K562 (cell line): ENCODE data around the gene WDFY2. TPM values are rescaled to one million over a fixed set of nuclear protein-coding genes. Genes with fewer than 3 reads are reported as not detected.

Experiments used
- ATAC-seq: fragments of 200-7000 bp; cut with Tn5 transposase; 3 replicates; pipeline ENCODE4 v1.9.1; 2020; ENCODE audit warnings: moderate library complexity
- BruUV-seq: library from RNA; stranded (reverse); fragments of 400-500 nt; replicated peaks from 2 replicates; lab custom pipeline; 2021; lab: Mats Ljungman, UMichigan
- CTCF ChIA-PET: fragments of 300-600 bp; formaldehyde crosslinking; extraction: SDS; loops from one replicate; lab custom pipeline; 2021; ENCODE audit warnings: low intra/inter-chr PET ratio; lab: Yijun Ruan, JAX
- POLR2A ChIA-PET: fragments of 300-600, 350-650 bp; sonication (Branson Sonifier 250); formaldehyde crosslinking; extraction: SDS; loops from one replicate; lab custom pipeline; 2021; ENCODE audit warnings: antibody characterized with exemption, inconsistent platforms; lab: Yijun Ruan, JAX
- DNase-seq, 4 experiments: peaks; one replicate each; pipeline versions ENCODE4 v3.0.0 to v3.0.0-alpha.2; 2011 to 2018; ENCODE audit warnings: low spot score in 3 of 4, mixed read lengths in 3 of 4; ENCODE audit errors: extremely low read depth in 1 of 4
- FAIRE-seq: peaks from 2 replicates; lab custom pipeline; 2011; peaks lifted over from hg19 to GRCh38; lab: Jason Lieb, UNC
- H2AFZ ChIP-seq: 2 replicates; pipeline ENCODE4 v1.6.0; 2011; ENCODE audit warnings: low read depth, low read length, control low read depth, inconsistent platforms
- H3K27ac ChIP-seq: fragments of 200-600 bp; 3 replicates; pipeline ENCODE4 v1.8.0; 2011; ENCODE audit warnings: low read depth, mild to moderate bottlenecking, control low read depth, inconsistent platforms, low read length, moderate library complexity, mixed read lengths; ENCODE audit errors: extremely low read depth
- H3K27me3 ChIP-seq, 2 experiments: fragments of 300-600 bp in 1 of 2; 2 replicates in 1 of 2; 3 replicates in 1 of 2; pipeline versions ENCODE4 v1.6.0 to v1.8.0; 2011; ENCODE audit warnings: inconsistent platforms in 2 of 2, low read length in 2 of 2, mild to moderate bottlenecking in 1 of 2, mixed read lengths in 1 of 2, moderate library complexity in 1 of 2; ENCODE audit not compliant: control insufficient read depth in 2 of 2, insufficient read depth in 2 of 2
- H3K36me3 ChIP-seq: fragments of 300-600 bp; 3 replicates; pipeline ENCODE4 v1.8.0; 2011; ENCODE audit warnings: mild to moderate bottlenecking, low read length, inconsistent platforms; ENCODE audit not compliant: control insufficient read depth, insufficient read depth
- H3K4me1 ChIP-seq, 2 experiments: fragments of 200-600 bp in 1 of 2; replicated peaks in 1 of 2; 2 replicates in 1 of 2; 3 replicates in 1 of 2; pipeline versions ENCODE4 v1.5.1 to v1.8.0; 2011; ENCODE audit warnings: inconsistent platforms in 2 of 2, low read length in 2 of 2, mild to moderate bottlenecking in 1 of 2, mixed read lengths in 1 of 2, moderate library complexity in 1 of 2; ENCODE audit not compliant: control insufficient read depth in 2 of 2, insufficient read depth in 2 of 2
- H3K4me2 ChIP-seq: 2 replicates; pipeline ENCODE4 v1.6.1; 2011; ENCODE audit warnings: low read length, control low read depth, inconsistent platforms, mixed read lengths; ENCODE audit not compliant: insufficient read depth
- H3K4me3 ChIP-seq: fragments of 200-600 bp; sonication (generic), shearing (Covaris generic); 2 replicates; pipeline ENCODE4 v1.5.1; 2016; ENCODE audit warnings: control low read depth, inconsistent platforms
- H3K79me2 ChIP-seq: fragments of 200-600 bp; 3 replicates; pipeline ENCODE4 v1.8.0; 2011; ENCODE audit warnings: low read length, inconsistent platforms; ENCODE audit not compliant: control insufficient read depth, insufficient read depth
- H3K9ac ChIP-seq, 2 experiments: 2 replicates each; pipeline versions ENCODE4 v1.6.0 to v1.6.1; 2011; ENCODE audit warnings: low read depth in 2 of 2, low read length in 2 of 2, control low read depth in 1 of 2, inconsistent platforms in 1 of 2, mild to moderate bottlenecking in 1 of 2, mixed read lengths in 1 of 2; ENCODE audit not compliant: insufficient read depth in 1 of 2
- H3K9me1 ChIP-seq: one replicate; pipeline ENCODE4 v1.6.0; 2011; ENCODE audit warnings: inconsistent platforms, mild to moderate bottlenecking, low read length, moderate library complexity; ENCODE audit not compliant: control insufficient read depth, insufficient read depth
- H3K9me3 ChIP-seq: replicated peaks from 2 replicates; pipeline ENCODE4 v1.5.1; 2011; ENCODE audit warnings: low read depth, low read length, inconsistent platforms; ENCODE audit not compliant: control insufficient read depth, insufficient read depth
- H4K20me1 ChIP-seq: replicated peaks from 2 replicates; pipeline ENCODE4 v1.6.1; 2011; ENCODE audit warnings: low read length, inconsistent platforms, mixed read lengths; ENCODE audit not compliant: control insufficient read depth, insufficient read depth
- HDGF ChIP-seq: fragments of 450-650 bp; IDR thresholded peaks from 2 replicates; pipeline ENCODE4 v1.6.1; 2016
- HINFP ChIP-seq: fragments of 450-650 bp; conservative IDR thresholded peaks from 2 replicates; pipeline ENCODE4 v1.6.1; 2016; ENCODE audit warnings: missing genetic modification characterization, low read depth, mild to moderate bottlenecking, control low read depth, missing compliant biosample characterization
- HNRNPL ChIP-seq: fragments of 200-400 bp; formaldehyde crosslinking; IDR thresholded peaks from 2 replicates; pipeline ENCODE4 v1.6.1; 2017; ENCODE audit warnings: low read depth, mild to moderate bottlenecking, low read length
- MAFF ChIP-seq: IDR thresholded peaks from 2 replicates; pipeline ENCODE4 v1.6.1; 2012; ENCODE audit warnings: low read length, improper control_type of control experiment
- MAFG ChIP-seq: fragments of 450-650 bp; conservative IDR thresholded peaks from 2 replicates; pipeline ENCODE4 v1.6.1; 2016; ENCODE audit warnings: missing genetic modification characterization, missing compliant biosample characterization
- MAFK ChIP-seq: IDR thresholded peaks from 2 replicates; pipeline ENCODE4 v1.6.1; 2011; ENCODE audit warnings: low read length, improper control_type of control experiment
- MXD1 ChIP-seq: fragments of 250-450 bp; sonication (Bioruptor Pico); IDR thresholded peaks from 2 replicates; pipeline ENCODE4 v1.8.0; 2021; ENCODE audit warnings: borderline replicate concordance, mild to moderate bottlenecking, moderate library complexity; ENCODE audit not compliant: poor library complexity, severe bottlenecking
- PCBP1 ChIP-seq: fragments of 200-400 bp; formaldehyde crosslinking; IDR thresholded peaks from 2 replicates; pipeline ENCODE4 v1.6.1; 2018; ENCODE audit warnings: mild to moderate bottlenecking, low read depth, low read length; ENCODE audit not compliant: poor library complexity, severe bottlenecking
- SIRT6 ChIP-seq: IDR thresholded peaks from one replicate; pipeline ENCODE4 v1.6.1; 2012; ENCODE audit warnings: low read depth, mild to moderate bottlenecking, control low read depth, inconsistent platforms, low read length, moderate library complexity
- ZBED1 ChIP-seq: IDR thresholded peaks from 2 replicates; pipeline ENCODE4 v1.6.1; 2014
- ZBTB11 ChIP-seq, 3 experiments: fragments of 200-800 bp in 1 of 3; fragments of 250-450 bp in 1 of 3; fragments of 450-650 bp in 1 of 3; sonication (Bioruptor Pico) in 1 of 3; sonication (Bioruptor generic) in 1 of 3; formaldehyde crosslinking in 1 of 3; IDR thresholded peaks; 2 replicates each; pipeline versions ENCODE4 v1.6.1 to v1.8.0; 2016 to 2022; ENCODE audit warnings: mild to moderate bottlenecking in 2 of 3, missing genetic modification characterization in 2 of 3, missing compliant biosample characterization in 1 of 3, moderate library complexity in 1 of 3
- ZKSCAN8 ChIP-seq: fragments of 200-800 bp; sonication (Bioruptor generic); IDR thresholded peaks from 2 replicates; pipeline ENCODE4 v1.6.1; 2016; ENCODE audit warnings: missing genetic modification characterization, missing compliant biosample characterization
- ZNF512 ChIP-seq: IDR thresholded peaks from 2 replicates; pipeline ENCODE4 v1.6.1; 2016; ENCODE audit warnings: missing genetic modification characterization, missing compliant biosample characterization
- ZSCAN29 ChIP-seq: fragments of 450-650 bp; IDR thresholded peaks from 2 replicates; pipeline ENCODE4 v1.6.1; 2017
- WGBS: fragments of 100-300 bp; shearing (Covaris generic); methylation state at CpG from one replicate; pipeline ENCODE4 v1.1.6; 2016; ENCODE audit warnings: low coverage, mixed read lengths; ENCODE audit not compliant: insufficient coverage; ENCODE audit errors: missing lambda C conversion rate; 5-methylcytosine and 5-hydroxymethylcytosine counted together
- in situ Hi-C: fragments of 300-500 bp; cut with MboI; formaldehyde crosslinking; loops from 4 replicates; pipeline ENCODE4 v1.15.0; 2018; ENCODE audit warnings: inconsistent platforms, mixed read lengths
- intact Hi-C: fragments of 100-400 bp; cut with micrococcal nuclease; formaldehyde crosslinking; loops from 2 replicates; pipeline ENCODE4 v1.14.2; 2022
- polyA plus RNA-seq, 8 experiments: library from polyadenylated mRNA; depleted of rRNA in 4 of 8; stranded (reverse) in 5 of 8; unstranded in 3 of 8; fragments of >200 nt; fragmentation: Nextera tagmentation in 2 of 8; fragmentation: Illumina TruSeq in 1 of 8; extraction: Ambion mirVana in 2 of 8; extraction: Trizol in 1 of 8; gene quantifications; 2 replicates each; pipeline versions ENCODE4 v1.2.1 to v1.2.3, GENCODE V29; 2011 to 2014; ENCODE audit warnings: inconsistent platforms in 1 of 8, missing spikeins in 1 of 8
- total RNA-seq, 7 experiments: library from RNA; depleted of rRNA in 6 of 7; stranded (reverse); fragments of >200 nt in 6 of 7; fragmentation: Illumina TruSeq in 2 of 7; extraction: Trizol in 2 of 7; gene quantifications; 2 replicates each; pipeline versions ENCODE4 v1.2.1 to v1.2.3, GENCODE V29; 2011 to 2021; ENCODE audit warnings: low replicate concordance in 1 of 7

WDFY2 gene
- total and polyA plus RNA-seq, 9 of the 15 experiments (the other 6 are each of a cell fraction or from before 2014, with no cell fraction given), result 0.66 to 6.4 (median 4.4) TPM

GRCh38 chr13:51666839-51667238 is 82.6 kb downstream of the WDFY2 start:
- Histone ChIP-seq H2AFZ (no peak overlapping the region), H4K20me1 (no peaks in the 10 kb centered on the region), H3K4me3 (no peak overlapping the region), H3K4me2 (no peak overlapping the region), H3K36me3 (no peaks in the 10 kb centered on the region; the same call in 2 of the 3 replicates), H3K4me1 (peaks cover 0 to 10% of the 10 kb centered on the region in 2 experiments; a peak in 2 of 5 replicates), H3K9me3 (no peaks in the 10 kb centered on the region), H3K9me1 (no peaks in the 10 kb centered on the region), H3K79me2 (no peaks in the 10 kb centered on the region), H3K27me3 (no peaks in the 10 kb centered on the region), H3K27ac (no peak overlapping the region), H3K9ac (no peak overlapping the region)
- intact Hi-C loops (no loop called here), in situ Hi-C loops (no loop called here)
- ATAC-seq (no peak), DNase-seq (no peak), FAIRE-seq (no peak)
- ChIA-PET CTCF (no interaction called here), POLR2A (no interaction called here)
- no TSS peak for BruUV-seq
- WGBS, result 53% methylated on average over 1 of the region's 1 CpG
- TF ChIP-seq HDGF (no peak), MAFG (tag) (peak; percentile 57; the same call in 1 of the 2 replicates), HINFP (tag) (no peak), SIRT6 (no peak), MAFF (peak; percentile 40; the same call in 1 of the 2 replicates), ZNF512 (no peak), ZSCAN29 (no peak), MAFK (peak; percentile 35; the same call in 1 of the 2 replicates), HNRNPL (no peak), PCBP1 (no peak), ZKSCAN8 (CRISPR knock-in tag) (no peak), ZBED1 (no peak), ZBTB11 (CRISPR knock-in tag; IDR thresholded peaks at IDR 0.05) (no peak), MXD1 (CRISPR knock-in tag) (no peak)
